HG03575 (cell line): ENCODE measurements around the gene FHL1.
"Not testable (repeated sequence)": the region's sequence is repeated elsewhere in the genome, so short reads cannot be mapped to it uniquely, and the experiment has no call there.

Source experiments
- ATAC-seq: cut with Tn5 transposase; IDR thresholded peaks from one replicate; pipeline ENCODE4 v1.9.1; 2021; ENCODE audit not compliant: unreplicated experiment, insufficient number of reproducible peaks, low FRiP score; ENCODE audit errors: extremely low read depth

Gene FHL1

DNA sequence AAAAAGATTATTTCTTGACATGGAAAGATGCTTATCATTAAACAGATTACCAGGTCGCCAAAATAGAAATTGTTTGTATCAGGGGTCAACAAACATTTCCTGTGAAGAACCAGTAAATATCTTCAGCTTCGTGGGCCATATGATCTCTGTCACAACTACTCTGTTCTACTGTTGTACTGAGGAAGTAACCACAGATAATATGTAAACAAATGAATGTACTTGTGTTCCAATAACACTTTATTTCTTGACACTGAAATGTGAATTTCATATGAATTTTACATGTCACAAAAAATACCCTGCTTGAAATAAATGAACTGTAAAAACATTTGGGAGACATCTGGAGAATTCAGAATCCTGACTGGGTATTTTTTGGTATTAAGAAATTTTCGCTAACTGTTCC is 4.7 kb upstream of the FHL1 start:
- ATAC-seq: no peak

DNA sequence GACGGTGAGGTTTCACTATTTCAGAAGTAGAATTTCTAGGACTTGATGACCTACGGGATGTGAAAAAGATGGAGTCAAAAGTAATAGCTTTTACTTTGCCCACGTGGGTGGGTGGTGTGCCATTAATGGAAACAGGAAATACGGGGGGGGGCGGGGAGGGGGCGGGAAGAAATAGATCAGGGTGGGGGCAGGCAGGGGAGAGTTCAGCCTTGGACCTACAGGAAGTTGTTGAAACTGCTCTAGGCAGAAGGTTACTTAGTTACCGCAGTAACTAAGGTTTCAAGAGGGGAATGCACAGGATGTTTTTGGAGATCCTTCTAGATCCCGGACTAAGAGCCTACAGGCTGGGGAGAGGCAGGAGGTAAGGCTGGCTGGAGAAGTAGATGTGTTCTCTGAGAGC is 3.6 kb upstream of the FHL1 start:
- ATAC-seq: no peak

DNA sequence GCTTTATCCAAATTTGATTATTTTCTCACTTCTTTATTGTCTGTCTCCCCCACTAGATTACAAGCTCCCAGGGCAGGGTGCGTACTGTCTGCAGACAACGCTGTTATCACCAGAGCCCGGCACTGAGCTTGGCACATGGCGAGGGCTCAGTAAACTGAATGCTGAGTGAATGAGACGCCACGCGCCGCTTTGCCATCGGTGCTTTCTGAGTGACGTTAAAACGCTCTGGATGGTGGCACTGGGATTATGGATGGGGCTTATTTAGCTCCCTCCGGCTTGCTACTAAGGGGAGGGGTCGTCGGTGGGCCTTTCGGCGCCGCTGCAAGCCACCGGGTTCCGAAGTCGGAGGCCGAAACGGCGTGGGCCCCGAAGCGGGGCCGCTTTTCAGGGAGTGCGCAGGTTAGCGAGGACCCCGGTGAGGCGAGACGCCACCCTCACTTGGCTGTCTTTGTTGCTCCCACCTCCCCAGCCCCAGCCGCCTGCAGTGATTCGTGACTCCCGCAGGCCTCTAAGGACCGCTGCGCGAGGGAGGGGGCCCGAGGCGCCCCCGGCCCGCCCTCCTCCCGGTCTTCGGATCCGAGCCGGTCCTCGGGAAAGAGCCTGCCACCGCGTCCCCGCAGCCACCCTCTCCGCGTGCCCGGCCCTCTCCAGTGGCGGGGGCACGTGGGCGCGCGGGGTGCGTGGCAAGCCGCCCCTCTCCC is 569 bp upstream of the FHL1 start:
- no peak for ATAC-seq

DNA sequence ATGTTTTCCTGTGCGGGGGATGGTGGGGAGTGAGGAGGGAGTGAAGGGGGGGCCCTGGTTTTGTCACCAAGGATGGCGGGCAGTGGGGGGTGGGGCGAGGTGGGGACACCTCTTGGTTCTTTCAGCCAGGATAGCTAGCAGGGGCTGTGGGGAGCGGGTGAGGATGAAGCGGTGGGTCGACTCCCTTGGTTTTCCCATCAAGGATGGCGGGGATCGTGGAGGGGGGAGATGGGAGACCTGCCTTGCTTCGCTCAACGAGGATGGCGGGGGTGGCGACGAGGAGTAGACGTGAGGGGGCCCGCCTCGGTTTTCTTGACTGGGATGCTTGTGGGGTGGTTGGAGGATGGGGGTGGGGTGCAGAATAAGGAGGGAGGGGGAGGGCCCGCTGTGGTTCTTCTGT is 643 bp downstream of the FHL1 start:
- no peak for ATAC-seq

- ATAC-seq: no peak
Observed at GRCh38 chrX:136148391-136148790, 1.1 kb downstream of the FHL1 start.

GRCh38 chrX:136154998-136155397 is 7.7 kb downstream of the FHL1 start:
- no peak for ATAC-seq

DNA sequence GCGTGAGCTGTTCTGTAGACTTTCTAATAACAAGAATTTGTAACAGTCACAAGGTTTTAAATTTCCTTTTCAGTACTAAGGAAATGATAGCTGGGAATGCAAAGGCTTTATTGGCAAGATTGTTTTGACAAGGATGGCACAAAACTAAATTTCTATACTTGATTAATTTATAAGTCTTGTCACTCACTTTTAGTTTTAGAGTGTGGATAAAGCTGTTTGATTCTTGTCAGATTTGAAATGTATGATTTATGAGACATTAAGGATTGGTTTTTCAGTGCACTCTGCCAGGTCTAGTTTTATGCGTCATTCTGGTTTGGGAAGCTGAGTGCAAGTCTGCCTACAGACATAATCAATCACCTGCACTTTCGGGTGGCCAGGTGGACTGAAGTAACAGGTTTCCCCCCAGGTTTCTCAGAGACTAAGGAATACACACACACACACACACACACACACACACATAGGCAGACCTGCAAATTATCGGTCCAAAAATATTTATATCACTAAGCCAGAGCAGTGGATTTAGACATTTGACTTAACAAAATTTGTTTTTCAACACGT is 9.3 kb downstream of the FHL1 start:
- no peak for ATAC-seq

- peak; percentile 77 for ATAC-seq
Observed at GRCh38 chrX:136157187-136157586, 9.9 kb downstream of the FHL1 start.

- no peak for ATAC-seq
Observed at GRCh38 chrX:136158685-136159084, 11.4 kb downstream of the FHL1 start.

- ATAC-seq: no peak
Observed at GRCh38 chrX:136159611-136160025, 12.3 kb downstream of the FHL1 start.

DNA sequence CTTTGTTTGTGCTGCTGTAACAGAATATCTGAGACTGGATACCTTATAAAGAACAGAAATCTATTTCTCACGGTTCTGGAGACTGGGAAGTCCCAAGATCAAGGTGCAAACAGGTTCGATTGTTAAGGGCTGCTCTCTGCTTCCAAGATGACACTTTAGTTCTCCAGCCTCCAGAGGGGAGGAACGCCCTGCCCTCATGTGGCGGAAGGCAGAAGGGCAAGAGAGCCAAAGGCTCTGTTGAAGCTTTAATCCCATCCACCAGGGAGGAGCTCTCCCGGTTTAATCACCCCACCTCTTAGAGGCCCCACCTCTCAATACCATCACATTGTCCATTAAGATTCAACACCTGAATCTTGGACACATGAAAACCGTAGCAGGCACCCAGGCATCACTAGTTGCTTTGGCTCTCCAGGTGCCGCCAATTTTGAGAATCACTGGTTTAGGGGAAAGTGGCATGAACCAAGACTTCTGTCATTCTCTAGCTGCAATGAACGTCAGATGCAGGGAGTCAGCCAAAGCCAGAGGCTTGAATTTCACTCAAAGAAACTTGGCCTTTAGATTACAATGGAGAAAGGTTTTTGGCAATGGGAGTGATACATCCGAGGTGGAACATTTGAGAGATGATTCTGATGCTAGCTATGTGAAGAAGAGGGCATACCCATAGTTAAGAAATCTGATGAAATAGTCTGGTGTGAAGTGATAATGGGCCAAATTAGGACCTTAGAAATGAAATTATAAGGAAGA is 15.7 kb downstream of the FHL1 start:
- ATAC-seq: no peak

- ATAC-seq: no peak
Observed at GRCh38 chrX:136163689-136164088, 16.4 kb downstream of the FHL1 start.

DNA sequence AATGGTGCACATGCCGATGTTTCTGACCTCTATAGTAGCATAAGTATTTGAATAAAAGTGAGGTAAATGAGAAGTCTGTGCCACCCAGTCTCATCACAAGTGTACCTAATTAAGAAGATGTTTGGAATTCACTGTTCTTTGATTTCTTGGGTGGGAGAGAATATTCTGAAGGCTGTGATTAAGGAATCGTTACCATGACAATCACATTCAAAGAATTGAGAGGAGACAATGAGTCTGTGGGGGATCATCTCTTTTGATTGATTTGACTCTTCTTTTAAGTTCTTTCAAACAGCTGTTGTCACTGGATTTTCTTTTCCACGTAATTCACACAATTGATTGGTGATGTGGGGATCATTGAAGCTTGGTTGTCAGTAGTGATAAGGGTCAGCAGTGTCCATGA is 18.1 kb downstream of the FHL1 start:
- no peak for ATAC-seq

- no peak for ATAC-seq
Observed at GRCh38 chrX:136166221-136166855, 19.0 kb downstream of the FHL1 start.

DNA sequence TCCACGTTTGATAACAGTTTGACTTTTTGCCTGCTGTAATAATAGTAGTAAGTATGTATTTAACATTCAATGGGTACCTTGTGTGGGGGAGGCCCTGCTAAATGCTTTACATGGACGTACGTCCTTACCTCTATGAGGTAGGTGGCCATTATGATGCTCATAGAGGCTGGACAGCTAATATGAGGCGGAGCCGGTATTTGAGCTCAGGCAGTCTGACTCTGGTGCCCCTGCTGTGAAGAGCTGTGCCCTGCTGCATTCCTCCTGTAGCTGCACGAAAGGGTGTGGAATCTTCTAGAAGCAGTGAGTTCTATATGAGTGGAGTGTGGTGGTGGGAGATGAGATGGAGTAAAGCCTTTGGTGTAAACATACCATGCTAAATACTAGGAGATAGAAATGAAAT is 20.7 kb downstream of the FHL1 start:
- not testable (repeated sequence) for ATAC-seq

GRCh38 chrX:136168929-136169735 is 21.8 kb downstream of the FHL1 start:
- ATAC-seq: no peak

DNA sequence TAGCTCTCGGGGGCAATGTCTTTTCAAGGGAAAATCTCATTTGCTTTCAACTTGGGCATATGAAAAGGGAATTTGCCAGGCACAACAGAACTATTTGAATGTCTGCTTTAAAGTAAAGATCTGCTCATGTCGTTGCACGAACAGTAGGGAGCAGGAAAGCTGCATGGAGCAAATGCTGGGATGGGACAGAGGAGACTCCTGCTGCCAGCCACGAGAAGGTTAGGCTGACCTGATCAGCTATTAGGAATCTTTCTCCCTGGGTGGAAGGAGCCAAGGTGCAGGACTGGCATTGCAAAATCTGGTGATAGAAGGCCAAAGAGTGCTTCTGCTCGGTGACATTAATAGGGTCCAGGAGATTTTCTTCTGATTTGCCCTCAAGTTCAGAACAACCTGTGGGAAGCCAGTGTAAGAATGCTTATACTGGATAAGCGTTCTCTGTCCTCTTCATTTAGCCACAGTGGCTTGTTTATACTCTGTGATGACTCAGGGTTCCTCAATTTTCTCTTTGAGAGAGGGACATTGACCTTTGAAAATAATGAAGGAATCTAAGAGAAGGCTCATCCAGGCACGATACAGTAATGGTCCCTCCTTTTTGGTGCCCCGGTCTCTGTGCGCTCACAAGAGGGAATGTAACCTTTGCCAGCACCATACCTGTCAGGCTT is 22.9 kb downstream of the FHL1 start:
- ATAC-seq: no peak

DNA sequence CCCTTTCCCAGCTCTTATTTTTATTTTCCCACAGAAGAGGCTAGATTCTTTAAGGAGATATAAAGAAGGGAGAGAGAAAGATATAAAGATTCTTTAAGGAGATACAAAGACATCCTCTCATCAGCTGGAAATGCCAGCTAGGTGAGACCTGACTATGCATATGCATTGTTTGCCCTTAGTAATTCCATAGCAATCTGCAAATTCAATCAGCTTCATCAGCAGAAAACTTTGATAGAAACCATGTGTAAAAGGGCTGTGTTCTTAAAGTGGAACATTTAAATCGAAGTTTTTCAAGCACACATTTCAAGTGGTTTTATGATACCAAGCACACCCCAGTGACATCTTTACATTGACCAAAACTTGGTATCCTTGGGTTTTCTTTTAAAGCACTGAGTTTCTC is 24.1 kb downstream of the FHL1 start:
- ATAC-seq: no peak

DNA sequence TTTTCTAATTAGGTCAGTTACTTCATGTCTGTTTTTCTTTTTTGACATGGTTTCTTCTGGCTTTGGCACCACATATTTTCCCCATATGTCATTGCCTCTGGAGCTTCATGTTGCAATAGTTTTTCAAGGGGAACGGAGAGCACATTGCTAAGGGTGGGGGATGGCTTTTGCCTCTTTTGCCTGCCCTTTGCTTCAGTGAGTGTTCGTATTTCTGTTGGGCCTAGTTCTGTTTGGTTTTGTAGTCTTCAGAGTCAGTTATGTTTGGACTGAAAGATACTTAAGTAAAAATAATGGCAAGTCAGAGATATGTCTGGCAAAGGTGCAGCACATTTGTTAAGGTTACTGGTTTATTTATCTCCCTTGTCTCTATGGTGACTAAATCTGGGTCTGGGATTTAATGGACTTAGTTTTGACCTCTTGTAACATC is 29.1 kb downstream of the FHL1 start:
- ATAC-seq: no peak
